Upper lobe of right lung (tissue), 1 donor: ENCODE data around the gene KRTAP10-10. TPM values are rescaled to one million over a fixed set of nuclear protein-coding genes. Genes with fewer than 3 reads are reported as not detected.
A peak's percentile ranks its signal among the peaks of the same experiment; 100 is the strongest.
"Not testable (repeated sequence)": the region's sequence is repeated elsewhere in the genome, so short reads cannot be mapped to it uniquely, and the experiment has no call there.

Experiments used
- ATAC-seq: fragments of 200-7000 bp; cut with Tn5 transposase; one replicate; pipeline ENCODE4 v1.9.1; 2020; ENCODE audit warnings: mild to moderate bottlenecking, moderate library complexity
- DNase-seq: peaks from one replicate; pipeline ENCODE4 v3.0.0-alpha.2; 2020
- H3K27ac ChIP-seq: fragments of 200-600 bp; one replicate; pipeline ENCODE4 v1.8.0; 2022
- H3K27me3 ChIP-seq: fragments of 200-600 bp; one replicate; pipeline ENCODE4 v1.8.0; 2022; ENCODE audit warnings: mild to moderate bottlenecking
- H3K36me3 ChIP-seq: fragments of 200-600 bp; one replicate; pipeline ENCODE4 v1.8.0; 2022
- H3K4me1 ChIP-seq: fragments of 200-600 bp; one replicate; pipeline ENCODE4 v1.8.0; 2022
- H3K4me3 ChIP-seq: fragments of 200-600 bp; one replicate; pipeline ENCODE4 v1.8.0; 2022; ENCODE audit warnings: mild to moderate bottlenecking
- H3K9me3 ChIP-seq: fragments of 200-600 bp; one replicate; pipeline ENCODE4 v1.8.0; 2022
- intact Hi-C: fragments of 100-400 bp; cut with DNase I; formaldehyde crosslinking; loops from one replicate; pipeline ENCODE4 v1.11.0; 2022
- total RNA-seq: library from RNA; stranded (reverse); fragmentation: NEBNext Ultra II Directional; extraction: Animal tissue kit (Norgen Biotek cat#: 25700); gene quantifications from one replicate; pipeline ENCODE4 v1.2.1, GENCODE V29; 2021
- TF ChIP-seq, protein P1 (sequence below): fragments of 200-600 bp; IDR thresholded peaks from one replicate; pipeline ENCODE4 v1.8.0; 2022; ENCODE audit warnings: antibody characterized with exemption
- donor health status: DM: no; HTN: yes; CAD: no; lungs with severe emphysema.

The KRTAP10-10 gene
- total RNA-seq, 1 donor from 2014 or later = not detected

DNA sequence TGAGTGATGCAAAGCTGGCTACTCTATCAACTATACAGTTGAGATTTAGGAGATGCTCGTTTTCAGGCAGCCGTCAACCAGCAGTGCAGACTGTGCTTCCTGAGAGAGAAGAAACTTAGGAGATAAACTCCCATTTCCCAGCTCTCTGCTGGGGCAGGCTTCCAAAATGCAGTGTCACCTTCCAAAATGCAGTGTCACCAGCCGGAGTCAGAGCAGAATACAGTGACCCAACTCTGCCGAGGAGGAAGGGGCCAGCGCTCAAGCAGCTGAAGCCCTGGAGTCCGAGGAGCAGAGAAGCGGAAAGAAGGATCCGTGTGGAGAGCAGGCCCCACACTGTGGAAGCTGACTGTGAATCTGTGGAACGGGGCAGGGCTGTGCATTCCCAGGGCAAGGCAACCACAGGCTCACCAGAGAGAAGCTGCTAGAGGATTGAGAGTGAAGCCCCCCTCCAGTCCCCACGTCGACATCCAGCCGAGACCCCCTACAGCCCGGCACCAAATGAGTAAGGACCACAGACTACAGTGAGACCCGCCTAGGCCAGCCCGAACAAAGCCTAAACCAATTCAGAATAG is 45.5 kb downstream of the KRTAP10-10 start:
- Histone ChIP-seq H3K9me3 (no peaks in the 10 kb centered on the region), H3K27me3 (peaks cover 5% of the 10 kb centered on the region), H3K4me3 (no peak overlapping the region), H3K36me3 (no peaks in the 10 kb centered on the region), H3K4me1 (no peaks in the 10 kb centered on the region), H3K27ac (no peak overlapping the region)
- DNase-seq (no peak), ATAC-seq (no peak)
- intact Hi-C loops = no loop called here
- TF ChIP-seq, protein P1, sequence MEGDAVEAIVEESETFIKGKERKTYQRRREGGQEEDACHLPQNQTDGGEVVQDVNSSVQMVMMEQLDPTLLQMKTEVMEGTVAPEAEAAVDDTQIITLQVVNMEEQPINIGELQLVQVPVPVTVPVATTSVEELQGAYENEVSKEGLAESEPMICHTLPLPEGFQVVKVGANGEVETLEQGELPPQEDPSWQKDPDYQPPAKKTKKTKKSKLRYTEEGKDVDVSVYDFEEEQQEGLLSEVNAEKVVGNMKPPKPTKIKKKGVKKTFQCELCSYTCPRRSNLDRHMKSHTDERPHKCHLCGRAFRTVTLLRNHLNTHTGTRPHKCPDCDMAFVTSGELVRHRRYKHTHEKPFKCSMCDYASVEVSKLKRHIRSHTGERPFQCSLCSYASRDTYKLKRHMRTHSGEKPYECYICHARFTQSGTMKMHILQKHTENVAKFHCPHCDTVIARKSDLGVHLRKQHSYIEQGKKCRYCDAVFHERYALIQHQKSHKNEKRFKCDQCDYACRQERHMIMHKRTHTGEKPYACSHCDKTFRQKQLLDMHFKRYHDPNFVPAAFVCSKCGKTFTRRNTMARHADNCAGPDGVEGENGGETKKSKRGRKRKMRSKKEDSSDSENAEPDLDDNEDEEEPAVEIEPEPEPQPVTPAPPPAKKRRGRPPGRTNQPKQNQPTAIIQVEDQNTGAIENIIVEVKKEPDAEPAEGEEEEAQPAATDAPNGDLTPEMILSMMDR = no peak

- Histone ChIP-seq H3K27ac (no peak overlapping the region), H3K36me3 (no peaks in the 10 kb centered on the region), H3K9me3 (no peaks in the 10 kb centered on the region), H3K4me3 (no peak overlapping the region), H3K4me1 (no peaks in the 10 kb centered on the region), H3K27me3 (peaks cover 5% of the 10 kb centered on the region)
- TF ChIP-seq, protein P1 = no peak
- ATAC-seq = no peak
- intact Hi-C loops = no loop called here
- DNase-seq = no peak
These were observed 46.9 kb downstream of the KRTAP10-10 start for GRCh38 chr21:44684077-44684476.

GRCh38 chr21:44684483-44684882 is 47.3 kb downstream of the KRTAP10-10 start:
- DNase-seq = no peak
- no peaks in the 10 kb centered on the region for H3K36me3 ChIP-seq
- TF ChIP-seq, protein P1 = no peak
- H3K9me3 ChIP-seq = no peaks in the 10 kb centered on the region
- H3K27ac ChIP-seq = no peak overlapping the region
- no peak overlapping the region for H3K4me3 ChIP-seq
- no peaks in the 10 kb centered on the region for H3K4me1 ChIP-seq
- intact Hi-C loops = no loop called here
- no peak for ATAC-seq
- peaks cover 5% of the 10 kb centered on the region for H3K27me3 ChIP-seq

GRCh38 chr21:44685050-44685449 is 47.9 kb downstream of the KRTAP10-10 start:
- ATAC-seq, H3K9me3 ChIP-seq, H3K36me3 ChIP-seq, H3K27ac ChIP-seq, H3K4me1 ChIP-seq, H3K4me3 ChIP-seq, intact Hi-C loops, H3K27me3 ChIP-seq: not testable (repeated sequence)
- peak; percentile 56 for DNase-seq

DNA sequence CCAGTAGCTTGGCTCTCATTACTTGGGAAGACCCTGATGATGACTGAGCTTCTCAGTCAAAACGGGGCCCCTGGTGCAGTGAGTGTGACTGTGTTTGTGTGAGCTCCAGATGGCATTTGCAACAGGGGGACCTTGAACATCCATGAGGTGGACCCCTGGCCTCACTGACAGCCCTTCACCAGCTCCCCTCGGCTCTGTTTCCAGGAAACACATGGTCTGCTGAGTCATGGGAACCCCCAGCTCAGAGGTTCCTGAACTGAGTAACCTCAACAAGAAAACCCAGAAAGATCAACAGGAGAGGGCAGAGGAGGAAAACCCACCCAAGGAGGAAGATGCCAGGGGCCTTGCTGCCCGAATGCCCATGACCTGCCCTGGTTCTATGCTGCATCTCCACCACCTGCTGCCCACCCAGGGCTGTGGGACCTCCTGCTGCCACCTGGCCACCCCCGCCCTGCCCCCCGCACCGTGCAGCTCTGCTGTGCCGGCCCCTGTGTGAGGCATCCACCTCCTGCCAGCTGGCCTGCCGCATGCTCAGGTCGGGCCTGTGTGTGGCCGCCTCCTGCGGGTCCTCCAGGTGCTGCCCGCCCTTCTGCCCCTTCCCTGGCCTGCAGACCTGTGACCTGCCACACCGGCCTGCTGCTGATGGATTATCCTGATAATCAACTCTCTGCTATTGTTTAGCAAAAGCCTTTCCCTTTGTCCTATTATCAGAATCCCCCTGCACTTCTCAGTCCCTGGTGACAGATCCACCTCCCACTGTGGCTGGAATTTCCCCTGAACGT is 49.0 kb downstream of the KRTAP10-10 start:
- Histone ChIP-seq H3K36me3 (no peaks in the 10 kb centered on the region), H3K27me3 (no peaks in the 10 kb centered on the region), H3K9me3 (no peaks in the 10 kb centered on the region), H3K4me3 (no peak overlapping the region), H3K27ac (no peak overlapping the region), H3K4me1 (no peaks in the 10 kb centered on the region)
- DNase-seq = peak; percentile 53
- TF ChIP-seq, protein P1 = no peak
- ATAC-seq = no peak
- intact Hi-C loops = no loop called here

- ATAC-seq = no peak
- no peak overlapping the region for H3K4me3 ChIP-seq
- intact Hi-C loops = no loop called here
- no peak overlapping the region for H3K27ac ChIP-seq
- H3K4me1 ChIP-seq = no peaks in the 10 kb centered on the region
- H3K27me3 ChIP-seq = no peaks in the 10 kb centered on the region
- TF ChIP-seq, protein P1 = no peak
- no peaks in the 10 kb centered on the region for H3K9me3 ChIP-seq
- peak; percentile 52 for DNase-seq
- H3K36me3 ChIP-seq = no peaks in the 10 kb centered on the region
These were observed 49.8 kb downstream of the KRTAP10-10 start for GRCh38 chr21:44686843-44687561.
